Neutrophil (primary cell): ENCODE measurements around the gene ETHE1.

ENCODE experiments used
- H3K27ac ChIP-seq: fragments of 200-600 bp; sonication (generic); 2 replicates; pipeline ENCODE4 v1.5.1; 2016; ENCODE audit warnings: mild to moderate bottlenecking, moderate library complexity
- H3K27me3 ChIP-seq: fragments of 200-600 bp; sonication (generic); 2 replicates; pipeline ENCODE4 v1.6.0; 2016; ENCODE audit warnings: mild to moderate bottlenecking
- H3K36me3 ChIP-seq: fragments of 200-600 bp; sonication (generic); 2 replicates; pipeline ENCODE4 v1.5.1; 2017
- H3K4me1 ChIP-seq, 2 experiments: fragments of 200-600 bp in 1 of 2; sonication (generic) in 1 of 2; 1 replicate in 1 of 2; 2 replicates in 1 of 2; pipeline versions ENCODE4 v1.5.1 to v1.6.1; 2013 to 2016; ENCODE audit warnings: low read depth in 1 of 2, low read length in 1 of 2, mild to moderate bottlenecking in 1 of 2, moderate library complexity in 1 of 2; ENCODE audit not compliant: control insufficient read depth in 1 of 2, insufficient read depth in 1 of 2
- H3K4me3 ChIP-seq, 2 experiments: fragments of 200-600 bp in 1 of 2; sonication (generic) in 1 of 2; 1 replicate in 1 of 2; 2 replicates in 1 of 2; pipeline ENCODE4 v1.5.1; 2013 to 2016; ENCODE audit warnings: low read depth in 1 of 2, low read length in 1 of 2, mild to moderate bottlenecking in 1 of 2, moderate library complexity in 1 of 2
- H3K9me3 ChIP-seq: fragments of 200-600 bp; sonication (generic); 2 replicates; pipeline ENCODE4 v1.5.1; 2016
- CTCF ChIP-seq: fragments of 200-600 bp; sonication (generic); IDR thresholded peaks from 2 replicates; pipeline ENCODE4 v1.5.1; 2016; ENCODE audit warnings: antibody characterized with exemption

ETHE1 gene

DNA sequence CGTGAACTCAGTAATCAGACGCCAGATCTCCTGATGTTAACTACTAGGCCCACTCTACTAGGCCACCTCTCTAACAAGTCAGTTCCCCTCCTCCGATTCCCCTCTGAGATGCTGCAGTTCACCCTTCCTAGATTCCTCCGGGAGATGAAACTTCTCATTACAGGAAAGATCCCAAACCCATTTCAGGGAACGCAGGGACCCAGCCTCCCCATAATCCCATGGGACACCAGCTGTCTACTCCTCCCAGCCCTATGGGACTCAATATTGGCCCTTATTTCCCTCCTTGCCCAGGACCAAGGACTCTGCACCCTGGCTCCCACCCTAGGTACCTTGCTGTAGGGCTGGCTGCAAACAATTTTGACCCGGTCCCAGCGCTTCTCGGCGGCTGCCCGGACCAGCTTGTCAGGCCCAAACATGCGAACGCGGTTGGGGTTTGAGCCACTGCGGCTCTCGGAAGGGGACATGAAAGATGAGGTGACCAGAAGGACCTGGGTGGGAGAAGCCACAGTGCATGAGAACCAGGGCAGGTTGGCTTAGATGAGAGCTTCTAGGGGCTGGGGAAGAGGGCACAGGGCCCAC, 27.4 kb upstream of the ETHE1 start:
- no peak for TF ChIP-seq CTCF
- H3K27ac ChIP-seq: no peak overlapping the region
- no peak overlapping the region for H3K4me3 ChIP-seq
- H3K4me1 ChIP-seq: no peaks in the 10 kb centered on the region
- peaks cover 72% of the 10 kb centered on the region for H3K36me3 ChIP-seq
- H3K9me3 ChIP-seq: no peaks in the 10 kb centered on the region
- no peaks in the 10 kb centered on the region for H3K27me3 ChIP-seq

- Histone ChIP-seq H3K4me3 (no peak overlapping the region), H3K4me1 (no peaks in the 10 kb centered on the region), H3K27ac (no peak overlapping the region), H3K36me3 (peaks cover 72% of the 10 kb centered on the region), H3K27me3 (no peaks in the 10 kb centered on the region), H3K9me3 (no peaks in the 10 kb centered on the region)
- no peak for TF ChIP-seq CTCF
Measured at GRCh38 chr19:43553656-43554055, 26.7 kb upstream of the ETHE1 start.

- H3K4me1 ChIP-seq: no peaks in the 10 kb centered on the region
- no peak overlapping the region for H3K4me3 ChIP-seq
- no peak overlapping the region for H3K27ac ChIP-seq
- no peak for TF ChIP-seq CTCF
- H3K9me3 ChIP-seq: no peaks in the 10 kb centered on the region
- H3K36me3 ChIP-seq: peaks cover 66% of the 10 kb centered on the region
- no peaks in the 10 kb centered on the region for H3K27me3 ChIP-seq
Measured at GRCh38 chr19:43552616-43553015, 25.6 kb upstream of the ETHE1 start.

DNA sequence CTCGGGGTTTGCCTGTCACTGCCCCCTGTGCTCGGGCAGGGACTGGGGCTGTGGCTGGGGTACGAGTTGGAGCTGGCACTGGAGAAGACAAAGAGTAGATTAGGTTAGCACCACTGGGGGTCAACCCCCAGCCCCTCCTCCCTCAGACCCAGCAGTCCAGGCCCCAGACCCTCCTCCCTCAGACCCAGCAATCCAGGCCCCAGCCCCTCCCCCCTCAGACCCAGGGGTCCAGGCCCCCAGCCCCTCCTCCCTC, 25.1 kb upstream of the ETHE1 start:
- H3K27ac ChIP-seq: no peak overlapping the region
- H3K27me3 ChIP-seq: no peaks in the 10 kb centered on the region
- H3K36me3 ChIP-seq: peaks cover 67% of the 10 kb centered on the region
- H3K4me3 ChIP-seq: no peak overlapping the region
- no peaks in the 10 kb centered on the region for H3K4me1 ChIP-seq
- H3K9me3 ChIP-seq: no peaks in the 10 kb centered on the region
- TF ChIP-seq CTCF: no peak

DNA sequence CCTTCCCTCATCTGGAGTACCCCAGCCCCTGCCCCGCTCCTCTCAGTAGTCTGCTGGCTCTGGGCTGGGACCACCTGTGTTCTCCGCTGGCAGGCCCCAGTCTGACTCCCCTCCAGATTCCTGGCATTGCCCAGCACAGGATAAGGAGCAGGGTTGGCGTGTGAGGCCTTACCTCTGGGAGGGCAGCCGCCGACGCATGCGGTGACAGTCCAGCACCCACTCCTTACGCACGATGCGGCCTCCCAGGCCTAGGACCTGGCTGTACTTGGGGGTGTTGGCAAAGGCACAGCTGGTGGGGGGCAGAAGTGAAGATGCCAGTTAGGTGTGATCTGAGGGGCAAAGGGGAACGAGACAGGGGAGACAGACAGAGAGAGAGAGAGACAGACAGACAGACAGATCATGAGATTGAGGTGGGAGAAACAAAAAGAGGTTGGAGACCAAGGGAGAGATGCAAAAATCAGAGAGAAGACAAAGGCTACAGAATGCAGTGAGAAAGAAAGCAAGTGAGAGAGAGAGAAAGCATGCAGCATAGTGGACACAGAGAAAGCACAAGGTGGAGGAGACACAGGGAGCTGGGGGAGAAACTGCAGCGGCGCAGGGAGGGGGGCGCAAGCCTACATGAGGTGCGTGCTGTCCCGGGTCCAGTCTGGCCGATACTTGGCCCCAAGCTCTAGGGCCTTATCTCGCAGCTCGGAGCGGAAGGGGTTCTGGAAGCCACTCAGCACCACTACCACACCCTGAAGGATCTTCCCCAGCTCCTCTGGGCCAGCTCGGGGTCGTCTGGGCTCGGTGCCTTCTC, 24.6 kb upstream of the ETHE1 start:
- H3K27ac ChIP-seq: no peak overlapping the region
- no peak overlapping the region for H3K4me3 ChIP-seq
- TF ChIP-seq CTCF: no peak
- H3K9me3 ChIP-seq: no peaks in the 10 kb centered on the region
- H3K27me3 ChIP-seq: no peaks in the 10 kb centered on the region
- H3K36me3 ChIP-seq: peaks cover 70% of the 10 kb centered on the region
- H3K4me1 ChIP-seq: no peaks in the 10 kb centered on the region
